GM12873 (cell line): ENCODE data around the gene CWC27.

Source experiments
- CTCF ChIP-seq: IDR thresholded peaks from 2 replicates; pipeline ENCODE4 v1.5.1; 2012; ENCODE audit warnings: low read depth, mild to moderate bottlenecking, moderate library complexity, low read length, control low read depth; ENCODE audit not compliant: insufficient read depth; ENCODE audit errors: missing control alignments

The CWC27 gene

GRCh38 chr5:64942460-64942859 is 173.7 kb downstream of the CWC27 start:
- TF ChIP-seq CTCF = no peak

GRCh38 chr5:64944868-64945267 is 176.1 kb downstream of the CWC27 start:
- no peak for TF ChIP-seq CTCF

GRCh38 chr5:64947031-64947430 is 178.3 kb downstream of the CWC27 start:
- TF ChIP-seq CTCF = no peak

- no peak for TF ChIP-seq CTCF
These were observed 179.1 kb downstream of the CWC27 start for GRCh38 chr5:64947801-64948200.

- TF ChIP-seq CTCF = no peak
These were observed 180.6 kb downstream of the CWC27 start for GRCh38 chr5:64949331-64949730.

GRCh38 chr5:64952951-64953673 is 184.4 kb downstream of the CWC27 start:
- no peak for TF ChIP-seq CTCF

GRCh38 chr5:64954518-64954917 is 185.8 kb downstream of the CWC27 start:
- no peak for TF ChIP-seq CTCF
